KOPT-K1 (cell line): ENCODE data around the gene GPD1L.

Source experiments
- H3K27ac ChIP-seq: fragments of 200-600 bp; sonication (generic); 2 replicates; pipeline ENCODE4 v1.5.1; 2016; ENCODE audit warnings: antibody characterized with exemption, mild to moderate bottlenecking, low read depth, low read length; ENCODE audit not compliant: poor library complexity, severe bottlenecking
- H3K36me3 ChIP-seq: fragments of 200-600 bp; sonication (generic); 2 replicates; pipeline ENCODE4 v1.5.1; 2017; ENCODE audit warnings: antibody characterized with exemption, mild to moderate bottlenecking, low read length, moderate library complexity; ENCODE audit not compliant: insufficient read depth
- H3K9me3 ChIP-seq: fragments of 200-600 bp; sonication (generic); 2 replicates; pipeline ENCODE4 v1.5.1; 2017; ENCODE audit warnings: antibody characterized with exemption, low read length, mild to moderate bottlenecking; ENCODE audit not compliant: insufficient read depth, poor library complexity, severe bottlenecking

The GPD1L gene

GRCh38 chr3:32117320-32117719 is 10.9 kb downstream of the GPD1L start:
- Histone ChIP-seq H3K9me3 (peaks cover 6% of the 10 kb centered on the region), H3K27ac (no peak overlapping the region), H3K36me3 (no peaks in the 10 kb centered on the region)

- no peaks in the 10 kb centered on the region for H3K36me3 ChIP-seq
- peaks cover 6% of the 10 kb centered on the region for H3K9me3 ChIP-seq
- H3K27ac ChIP-seq = no peak overlapping the region
Measured at GRCh38 chr3:32118215-32118614, 11.8 kb downstream of the GPD1L start.

GRCh38 chr3:32120471-32120870 is 14.1 kb downstream of the GPD1L start:
- Histone ChIP-seq H3K27ac (no peak overlapping the region), H3K36me3 (no peaks in the 10 kb centered on the region), H3K9me3 (peaks cover 1% of the 10 kb centered on the region)

DNA sequence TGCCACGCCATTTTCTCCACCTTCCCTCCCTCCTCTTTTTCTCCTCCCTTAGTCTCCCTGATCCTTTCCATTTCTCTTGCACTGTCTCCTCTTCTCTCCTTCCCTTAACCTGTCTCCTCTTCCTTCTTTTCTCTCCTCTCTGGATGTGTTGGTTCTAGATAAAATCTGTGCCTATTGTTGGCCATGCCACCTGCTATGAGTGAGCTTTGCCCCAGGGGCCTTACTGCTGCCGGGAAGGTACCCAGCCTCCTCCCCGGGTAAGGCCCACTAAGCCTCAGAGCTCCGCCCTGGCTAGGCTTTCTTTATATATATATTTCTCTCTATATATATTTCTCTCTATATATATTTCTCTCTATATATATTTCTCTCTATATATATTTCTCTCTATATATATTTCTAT is 14.7 kb downstream of the GPD1L start:
- Histone ChIP-seq H3K9me3 (no peaks in the 10 kb centered on the region), H3K36me3 (no peaks in the 10 kb centered on the region), H3K27ac (no peak overlapping the region)

- Histone ChIP-seq H3K9me3 (no peaks in the 10 kb centered on the region), H3K27ac (no peak overlapping the region), H3K36me3 (no peaks in the 10 kb centered on the region)
Measured at GRCh38 chr3:32123620-32124019, 17.2 kb downstream of the GPD1L start.

GRCh38 chr3:32125012-32125411 is 18.6 kb downstream of the GPD1L start:
- Histone ChIP-seq H3K36me3 (no peaks in the 10 kb centered on the region), H3K9me3 (no peaks in the 10 kb centered on the region), H3K27ac (no peak overlapping the region)

DNA sequence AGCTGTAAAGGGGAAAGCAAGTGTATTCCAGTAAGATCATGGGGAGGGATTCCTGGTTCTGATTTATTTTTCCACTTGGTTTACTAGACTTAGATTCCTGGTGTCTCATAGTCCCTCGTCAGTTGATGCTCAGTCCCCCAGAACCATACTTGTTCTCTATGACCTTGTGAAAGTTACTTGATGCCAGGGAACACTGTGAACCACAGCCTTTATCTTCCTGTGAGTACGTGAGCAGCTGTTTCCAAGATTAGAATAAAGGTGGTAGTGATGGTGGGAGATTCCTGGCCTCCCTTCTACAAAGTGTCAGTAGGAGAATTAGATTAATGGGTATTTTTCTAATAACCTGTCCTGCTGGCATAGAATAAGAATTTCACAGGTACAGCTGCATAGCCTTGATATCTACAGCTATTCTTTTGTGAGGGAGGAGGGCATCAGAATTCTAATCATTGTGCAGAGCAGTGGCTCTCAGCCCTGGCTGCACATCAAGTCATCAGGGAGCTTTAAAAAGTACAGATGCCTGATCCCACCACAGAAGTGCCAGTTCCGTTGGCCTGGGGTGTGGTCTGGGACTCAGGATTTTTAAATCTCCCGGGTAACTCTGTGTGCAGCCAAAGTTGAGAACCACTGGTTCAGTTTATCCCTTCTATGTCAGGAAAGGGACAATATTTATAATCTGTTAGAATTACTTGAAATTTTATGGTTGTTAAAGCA is 20.0 kb downstream of the GPD1L start:
- H3K9me3 ChIP-seq = no peaks in the 10 kb centered on the region
- H3K36me3 ChIP-seq = no peaks in the 10 kb centered on the region
- H3K27ac ChIP-seq = no peak overlapping the region

DNA sequence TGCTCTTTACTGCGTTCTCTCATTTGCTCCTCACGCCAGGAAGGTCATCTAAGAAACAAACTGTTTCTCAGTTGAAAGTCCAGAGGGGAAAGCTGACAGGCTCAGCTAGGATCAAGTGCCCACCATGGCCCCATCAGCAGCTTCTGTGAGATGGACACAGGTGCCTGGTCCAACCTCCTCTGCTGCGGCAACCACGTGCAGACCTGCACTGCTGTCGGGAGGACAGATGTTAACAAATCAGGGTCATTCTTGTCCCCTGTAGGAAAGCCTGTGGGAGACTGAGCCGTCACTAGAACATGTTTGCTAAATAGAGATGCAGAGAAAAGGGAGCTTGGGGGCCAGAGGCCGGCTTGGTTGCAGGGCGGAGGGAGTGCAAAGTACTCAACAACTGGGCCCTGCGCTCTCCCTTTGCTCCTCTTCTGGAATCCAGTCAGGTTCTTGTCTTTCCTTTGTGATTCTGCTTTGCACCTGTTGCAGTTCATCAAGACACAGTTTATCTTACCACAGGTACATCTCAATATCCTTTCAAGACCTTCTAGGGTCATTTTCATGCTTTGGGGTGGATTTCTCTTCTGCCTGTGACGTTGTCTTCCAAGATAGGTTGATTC is 20.9 kb downstream of the GPD1L start:
- Histone ChIP-seq H3K9me3 (no peaks in the 10 kb centered on the region), H3K27ac (no peak overlapping the region)

DNA sequence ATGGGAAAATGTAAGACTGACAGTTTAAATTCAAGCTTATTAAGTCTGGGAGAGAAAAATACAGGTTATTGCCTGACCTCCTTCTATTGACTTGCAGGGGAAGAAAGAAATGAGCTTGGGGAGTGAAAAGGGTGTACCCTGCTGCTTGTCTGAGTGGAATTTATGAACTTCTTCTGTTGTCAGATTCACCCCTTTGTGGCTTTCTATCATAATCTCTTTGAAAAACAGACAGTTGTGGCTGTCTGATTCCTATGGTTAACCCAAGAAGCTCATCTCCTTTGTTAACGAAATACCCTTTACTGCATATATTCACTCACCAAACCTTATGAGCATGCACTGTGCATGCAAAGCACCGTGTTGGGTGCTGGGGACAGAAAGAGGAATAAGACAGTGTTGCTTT is 22.5 kb downstream of the GPD1L start:
- no peaks in the 10 kb centered on the region for H3K36me3 ChIP-seq
- H3K9me3 ChIP-seq = no peaks in the 10 kb centered on the region
- H3K27ac ChIP-seq = no peak overlapping the region

More for the DNA sequence above, 20.9 kb downstream of the GPD1L start:
- H3K36me3 ChIP-seq = no peaks in the 10 kb centered on the region

DNA sequence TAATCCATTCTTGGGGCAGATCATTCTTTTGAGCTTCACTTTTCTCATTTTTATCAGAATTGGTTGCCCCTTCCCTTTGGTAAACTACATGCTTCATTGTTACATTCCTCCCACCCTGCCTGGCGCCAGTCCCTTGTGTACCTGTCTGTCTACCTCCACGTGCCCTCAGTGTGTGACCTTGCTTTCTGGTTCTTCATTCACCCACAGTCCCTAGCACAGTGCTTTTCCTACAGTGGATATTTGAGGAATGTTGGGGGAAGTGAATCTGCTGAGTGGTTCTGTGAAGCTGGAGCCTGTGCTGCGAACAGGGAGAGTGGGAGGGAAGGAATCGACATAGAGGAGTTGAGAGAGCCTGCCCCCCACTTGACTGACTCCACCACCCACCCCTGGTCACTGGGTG is 23.4 kb downstream of the GPD1L start:
- Histone ChIP-seq H3K9me3 (no peaks in the 10 kb centered on the region), H3K36me3 (no peaks in the 10 kb centered on the region), H3K27ac (no peak overlapping the region)

GRCh38 chr3:32132121-32132520 is 25.7 kb downstream of the GPD1L start:
- Histone ChIP-seq H3K36me3 (no peaks in the 10 kb centered on the region), H3K9me3 (no peaks in the 10 kb centered on the region), H3K27ac (no peak overlapping the region)

DNA sequence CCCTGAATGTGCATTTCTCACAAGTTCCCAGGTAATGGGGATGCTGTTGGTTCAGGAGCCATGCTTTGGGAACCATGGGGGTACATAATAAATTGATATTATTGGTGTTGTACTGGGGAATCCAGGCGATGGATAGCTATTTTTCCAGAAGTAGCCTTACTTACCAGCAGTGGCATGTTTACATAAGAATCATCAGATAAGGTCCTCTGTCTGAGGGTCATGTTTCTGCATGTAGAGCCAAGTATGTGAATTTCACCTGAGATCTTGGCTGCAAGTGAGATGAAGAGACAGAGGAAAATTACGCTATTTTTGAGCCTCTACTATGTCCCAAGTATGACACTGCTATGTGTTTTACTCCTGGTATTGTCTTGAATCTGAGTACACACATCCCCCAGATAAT is 26.3 kb downstream of the GPD1L start:
- no peaks in the 10 kb centered on the region for H3K36me3 ChIP-seq

DNA sequence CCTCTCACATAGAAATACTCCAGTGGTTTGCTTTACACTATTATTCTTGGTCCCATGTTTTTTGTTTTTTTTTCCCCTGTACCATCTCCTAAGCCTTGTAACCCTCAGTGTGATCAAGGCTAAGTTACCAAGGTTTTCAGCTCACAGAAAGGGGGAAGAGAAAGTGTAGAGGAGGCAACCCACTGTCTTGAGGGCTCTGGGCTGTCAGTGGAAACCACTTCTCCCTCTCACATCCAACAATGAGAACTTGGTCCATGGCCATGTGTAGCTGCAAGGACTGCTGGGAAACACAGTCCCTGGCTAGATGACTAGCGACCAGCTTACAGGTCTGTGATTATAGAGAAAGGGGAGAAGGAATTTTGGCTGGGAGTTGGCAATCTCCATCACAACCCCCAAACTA is 30.3 kb downstream of the GPD1L start:
- Histone ChIP-seq H3K36me3 (no peaks in the 10 kb centered on the region), H3K9me3 (no peaks in the 10 kb centered on the region), H3K27ac (no peak overlapping the region)

More for the DNA sequence above, 26.3 kb downstream of the GPD1L start:
- no peak overlapping the region for H3K27ac ChIP-seq
- no peaks in the 10 kb centered on the region for H3K9me3 ChIP-seq

DNA sequence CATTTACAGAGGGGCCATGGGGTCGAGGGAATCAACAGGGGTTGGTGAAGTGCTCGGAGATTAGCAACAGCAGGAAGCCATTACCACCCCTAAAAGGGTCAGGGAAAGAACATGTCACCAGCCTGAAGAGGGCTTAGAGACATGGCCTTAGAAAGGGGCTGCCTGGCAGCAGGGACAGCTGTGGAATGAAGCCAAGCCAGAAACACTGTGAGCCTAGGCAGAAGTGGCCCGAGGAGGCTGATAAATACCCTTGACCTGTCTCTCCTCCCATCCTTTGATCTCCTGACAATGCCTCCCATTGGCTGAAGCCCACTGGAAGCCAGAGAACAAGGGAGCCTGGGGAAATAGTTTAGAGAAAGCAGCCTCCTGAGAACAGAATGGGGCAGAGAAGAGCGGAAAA is 31.4 kb downstream of the GPD1L start:
- H3K9me3 ChIP-seq = no peaks in the 10 kb centered on the region
- H3K36me3 ChIP-seq = no peaks in the 10 kb centered on the region
- no peak overlapping the region for H3K27ac ChIP-seq

DNA sequence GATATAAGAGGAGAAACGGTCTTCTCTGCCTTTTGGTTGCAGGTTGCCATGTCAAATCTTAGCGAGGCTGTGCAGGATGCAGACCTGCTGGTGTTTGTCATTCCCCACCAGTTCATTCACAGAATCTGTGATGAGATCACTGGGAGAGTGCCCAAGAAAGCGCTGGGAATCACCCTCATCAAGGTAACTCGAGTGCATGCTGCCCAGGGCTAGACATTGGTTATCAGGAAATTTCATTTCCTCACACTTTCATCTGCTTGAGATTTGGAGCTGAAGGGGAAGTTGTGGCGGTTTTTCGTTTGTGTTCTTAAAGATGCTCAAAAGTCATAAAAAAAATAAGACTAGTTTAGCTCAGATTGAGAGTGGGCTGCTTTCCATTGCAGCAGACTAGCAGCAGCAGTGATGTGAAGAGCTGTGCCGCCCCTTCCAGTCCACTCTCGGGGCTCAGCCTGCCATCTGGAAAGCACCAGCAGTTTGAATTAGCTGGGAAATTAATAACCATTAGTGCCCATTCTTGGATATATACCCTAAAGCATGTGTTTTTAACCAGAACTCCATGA is 32.2 kb downstream of the GPD1L start:
- Histone ChIP-seq H3K36me3 (no peaks in the 10 kb centered on the region), H3K27ac (no peak overlapping the region), H3K9me3 (no peaks in the 10 kb centered on the region)

DNA sequence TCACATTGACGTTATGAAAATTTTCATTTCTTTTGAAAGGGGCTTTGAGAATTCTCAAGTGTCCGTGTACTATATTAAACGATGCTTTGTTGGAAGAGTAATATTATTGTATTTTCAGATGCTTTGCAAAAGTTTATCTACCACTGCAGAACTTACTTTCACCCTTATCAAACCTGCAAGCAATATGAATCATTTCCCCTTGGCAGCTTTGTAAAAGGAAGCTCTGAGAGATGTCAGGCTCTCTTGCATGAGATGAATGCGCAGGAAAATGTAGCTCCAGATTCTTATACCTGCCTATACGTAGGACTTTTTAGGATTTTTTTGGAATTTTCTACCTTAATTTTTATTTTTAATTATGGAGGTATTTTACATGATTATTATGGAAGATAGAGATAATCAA is 34.5 kb downstream of the GPD1L start:
- no peaks in the 10 kb centered on the region for H3K36me3 ChIP-seq
- H3K9me3 ChIP-seq = no peaks in the 10 kb centered on the region
- no peak overlapping the region for H3K27ac ChIP-seq
